TTC549 (cell line): ENCODE data around the gene ANKRD13C.

Experiments
- FAIRE-seq: peaks from 2 replicates; lab custom pipeline; 2012; peaks lifted over from hg19 to GRCh38; lab: Jason Lieb, UNC

Gene ANKRD13C

GRCh38 chr1:70293186-70293843 lies 61.2 kb downstream of the ANKRD13C start:
- FAIRE-seq = no peak

- no peak for FAIRE-seq
Observed at GRCh38 chr1:70290218-70290617, 64.3 kb downstream of the ANKRD13C start.

GRCh38 chr1:70288166-70288565 lies 66.4 kb downstream of the ANKRD13C start:
- no peak for FAIRE-seq

- FAIRE-seq = no peak
Observed at GRCh38 chr1:70286453-70286852, 68.1 kb downstream of the ANKRD13C start.

GRCh38 chr1:70284366-70284765 lies 70.2 kb downstream of the ANKRD13C start:
- FAIRE-seq = no peak

GRCh38 chr1:70278710-70279109 lies 75.8 kb downstream of the ANKRD13C start:
- no peak for FAIRE-seq

- FAIRE-seq = no peak
Observed at GRCh38 chr1:70277875-70278274, 76.6 kb downstream of the ANKRD13C start.

- FAIRE-seq = no peak
Observed at GRCh38 chr1:70265946-70266345, 88.6 kb downstream of the ANKRD13C start.

GRCh38 chr1:70264839-70265238 lies 89.7 kb downstream of the ANKRD13C start:
- FAIRE-seq = no peak

- no peak for FAIRE-seq
Observed at GRCh38 chr1:70256664-70257063, 97.9 kb downstream of the ANKRD13C start.

- FAIRE-seq = no peak
Observed at GRCh38 chr1:70248729-70249128, 105.8 kb downstream of the ANKRD13C start.

- no peak for FAIRE-seq
Observed at GRCh38 chr1:70247768-70248167, 106.8 kb downstream of the ANKRD13C start.

GRCh38 chr1:70247122-70247521 lies 107.4 kb downstream of the ANKRD13C start:
- no peak for FAIRE-seq

- FAIRE-seq = no peak
Observed at GRCh38 chr1:70239940-70240339, 114.6 kb downstream of the ANKRD13C start.

GRCh38 chr1:70234733-70235132 lies 119.8 kb downstream of the ANKRD13C start:
- FAIRE-seq = no peak

- no peak for FAIRE-seq
Observed at GRCh38 chr1:70231475-70231874, 123.0 kb downstream of the ANKRD13C start.

GRCh38 chr1:70228670-70229069 lies 125.9 kb downstream of the ANKRD13C start:
- no peak for FAIRE-seq

GRCh38 chr1:70227439-70227838 lies 127.1 kb downstream of the ANKRD13C start:
- FAIRE-seq = no peak

- no peak for FAIRE-seq
Observed at GRCh38 chr1:70224954-70225353, 129.6 kb downstream of the ANKRD13C start.

GRCh38 chr1:70222716-70223235 lies 131.7 kb downstream of the ANKRD13C start:
- FAIRE-seq = no peak

GRCh38 chr1:70221238-70222121 lies 133.0 kb downstream of the ANKRD13C start, which contains the start of gene SRSF11:
TSS of gene SRSF11 (plus strand) at chr1:70221380. CDS start at chr1:70221637, 257 bp downstream.
- FAIRE-seq = no peak

GRCh38 chr1:70220517-70221237 lies 133.8 kb downstream of the ANKRD13C start:
- no peak for FAIRE-seq

GRCh38 chr1:70220015-70220414 lies 134.5 kb downstream of the ANKRD13C start:
- FAIRE-seq = no peak
